Aorta (tissue), 5 donors: Measurements from ENCODE around the gene EHD4. TPM values are rescaled to one million over a fixed set of nuclear protein-coding genes. Genes with fewer than 3 reads are reported as not detected.

Experiments used
- ATAC-seq: fragments of 200-7000 bp; cut with Tn5 transposase; one replicate; pipeline ENCODE4 v1.9.1; 2022; ENCODE audit warnings: moderate library complexity; ENCODE audit not compliant: low FRiP score
- DNase-seq, 2 donors: peaks; one replicate each; pipeline ENCODE4 v3.0.0-alpha.2; 2020
- H3K27ac ChIP-seq, 2 donors: one replicate each; pipeline ENCODE4 v1.5.1; 2013; ENCODE audit warnings: low read length in 2 of 2, mild to moderate bottlenecking in 2 of 2, moderate library complexity in 2 of 2, control low read depth in 1 of 2, inconsistent platforms in 1 of 2, low read depth in 1 of 2
- H3K27me3 ChIP-seq, 2 donors: one replicate each; pipeline ENCODE4 v1.6.1; 2013; ENCODE audit warnings: control low read depth in 1 of 2, low read length in 1 of 2, mild to moderate bottlenecking in 1 of 2, moderate library complexity in 1 of 2; ENCODE audit not compliant: insufficient read depth in 2 of 2, control insufficient read depth in 1 of 2
- H3K36me3 ChIP-seq, 2 donors: one replicate each; pipeline ENCODE4 v1.6.1; 2013; ENCODE audit warnings: control low read depth in 1 of 2, low read length in 1 of 2, mild to moderate bottlenecking in 1 of 2; ENCODE audit not compliant: insufficient read depth in 2 of 2, control insufficient read depth in 1 of 2
- H3K4me1 ChIP-seq, 2 donors: one replicate each; pipeline ENCODE4 v1.6.1; 2013; ENCODE audit warnings: low read length in 2 of 2, control low read depth in 1 of 2, mild to moderate bottlenecking in 1 of 2, moderate library complexity in 1 of 2; ENCODE audit not compliant: insufficient read depth in 2 of 2, control insufficient read depth in 1 of 2
- H3K4me3 ChIP-seq, 2 donors: one replicate each; pipeline ENCODE4 v1.5.1; 2013; ENCODE audit warnings: low read length in 2 of 2, control low read depth in 1 of 2, mild to moderate bottlenecking in 1 of 2
- H3K9me3 ChIP-seq: one replicate; pipeline ENCODE4 v1.6.1; 2013; ENCODE audit warnings: mild to moderate bottlenecking, low read length; ENCODE audit not compliant: control insufficient read depth
- WGBS, 2 donors: extraction: QIAGEN DNeasy Blood & Tissue Kit; methylation state at CpG; one replicate each; pipeline ENCODE4 v1.1.7; 2013; 5-methylcytosine and 5-hydroxymethylcytosine counted together
- intact Hi-C, 2 donors: fragments of 100-400 bp; cut with DNase I; formaldehyde crosslinking; loops; one replicate each; pipeline versions ENCODE4 v1.14.2 to v1.15.0; 2022
- polyA plus RNA-seq, 2 donors: library from polyadenylated mRNA; stranded (reverse); fragments of 200-250 nt; gene quantifications; one replicate each; pipeline ENCODE4 v1.2.3, GENCODE V29; 2013
- total RNA-seq, 2 donors: library from RNA; stranded (reverse); fragmentation: NEBNext Ultra II Directional; extraction: Animal tissue kit (Norgen Biotek cat#: 25700); gene quantifications; one replicate each; pipeline ENCODE4 v1.2.1, GENCODE V29; 2021
- donor health status: healthy with polysubstance abuse.
- donor health status: Bipolar disorder and iron deficiency.
- donor health status: DM: no; HTN: no; CAD: no.
- donor health status: DM: no; HTN: no; CAD: no.
- donor health status: DM: yes; HTN: yes; CAD: no.

Gene EHD4
- total and polyA plus RNA-seq, 4 donors, result 11.4 to 56.6 (median 30.0) TPM

DNA sequence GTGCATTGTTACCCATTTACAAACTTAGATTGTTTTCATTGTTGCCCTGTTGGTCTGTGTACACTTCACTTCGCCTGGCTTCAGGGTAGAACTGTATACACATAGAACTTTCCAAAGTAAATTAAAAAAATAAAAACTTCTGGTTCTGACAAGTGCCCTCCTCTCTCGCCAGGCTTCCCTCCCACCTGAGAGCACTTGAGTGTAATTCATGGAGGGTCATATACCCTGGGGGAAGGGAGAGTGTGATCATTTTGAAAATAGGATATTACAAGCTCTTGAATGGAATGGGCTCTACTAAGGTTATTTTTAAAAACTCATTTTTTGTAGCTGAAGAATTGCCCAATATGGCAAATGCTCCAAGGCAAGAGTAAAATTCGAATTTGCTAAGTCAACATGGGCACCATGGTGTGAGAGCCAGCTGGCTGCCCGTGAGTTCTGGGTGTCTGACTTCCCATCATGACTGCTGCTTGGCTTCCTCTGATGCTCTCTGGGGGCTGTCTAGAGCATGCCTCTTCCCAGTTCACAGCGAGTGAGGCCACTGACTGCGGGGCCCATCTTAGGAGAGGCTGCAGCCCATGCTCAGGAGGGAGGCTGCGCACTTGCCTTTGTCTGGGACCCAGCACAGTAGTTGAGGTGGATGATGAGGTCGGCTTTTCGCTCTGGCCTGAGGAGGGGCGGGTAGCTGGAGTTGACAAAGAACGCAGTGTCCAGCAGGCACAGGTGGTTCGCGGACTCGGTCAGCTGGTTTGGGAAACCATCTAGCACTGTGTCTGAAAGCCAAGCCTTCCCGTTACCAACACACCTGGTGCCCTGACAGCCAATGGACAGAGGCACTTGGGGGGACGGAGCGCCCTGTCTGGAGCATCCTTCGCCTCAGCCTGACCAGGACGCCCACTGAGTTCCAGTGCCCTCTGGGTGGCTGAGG lies 13.1 kb upstream of the EHD4 start:
- ATAC-seq (peak; percentile 49), DNase-seq (peak in 1 of 2 donors; percentile 61)
- Histone ChIP-seq H3K27me3 (no peaks in the 10 kb centered on the region), H3K9me3 (no peaks in the 10 kb centered on the region), H3K27ac (peak overlapping the region in 1 of 2 donors; percentile 7), H3K4me3 (no peak overlapping the region), H3K36me3 (no peaks in the 10 kb centered on the region), H3K4me1 (peaks cover 0 to 2% of the 10 kb centered on the region in 2 donors)
- 68% methylated on average over 19 of the region's 19 CpGs for WGBS, 2 donors
- intact Hi-C loops, result loop anchor here in 1 of 2 donors (10.0 kb wide), 1 partner anchor 149 kb away; no protein-coding TSS in a partner anchor

DNA sequence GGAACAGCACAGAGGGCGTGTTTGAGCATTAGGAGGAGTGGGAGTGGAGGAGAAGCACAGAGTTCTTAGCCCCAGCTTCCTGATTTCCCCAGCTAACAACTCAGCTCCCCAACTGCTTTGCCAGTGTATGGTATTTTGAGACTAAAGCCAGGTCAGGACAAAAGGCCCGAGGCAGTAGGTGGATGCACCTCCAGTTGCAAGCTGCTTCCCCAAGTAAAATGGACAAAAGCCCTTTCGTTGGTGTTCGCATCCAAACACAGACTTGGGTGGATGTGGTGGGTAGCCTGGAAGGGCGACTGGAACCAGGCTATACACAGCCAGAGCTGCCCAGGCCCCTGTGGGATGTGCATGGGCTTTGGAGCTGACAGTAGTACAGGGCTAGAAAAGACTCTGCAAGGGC lies 12.3 kb upstream of the EHD4 start:
- no peaks in the 10 kb centered on the region for H3K27me3 ChIP-seq
- intact Hi-C loops, result loop anchor here in 1 of 2 donors (10.0 kb wide), 1 partner anchor 150 kb away; no protein-coding TSS in a partner anchor
- H3K27ac ChIP-seq, result no peak overlapping the region
- 93 to 98% methylated on average over 5 of the region's 5 CpGs for WGBS, 2 donors
- peaks cover 0 to 2% of the 10 kb centered on the region in 2 donors for H3K4me1 ChIP-seq
- DNase-seq, result no peak
- H3K36me3 ChIP-seq, result no peaks in the 10 kb centered on the region
- no peak overlapping the region for H3K4me3 ChIP-seq
- ATAC-seq, result no peak
- H3K9me3 ChIP-seq, result no peaks in the 10 kb centered on the region

DNA sequence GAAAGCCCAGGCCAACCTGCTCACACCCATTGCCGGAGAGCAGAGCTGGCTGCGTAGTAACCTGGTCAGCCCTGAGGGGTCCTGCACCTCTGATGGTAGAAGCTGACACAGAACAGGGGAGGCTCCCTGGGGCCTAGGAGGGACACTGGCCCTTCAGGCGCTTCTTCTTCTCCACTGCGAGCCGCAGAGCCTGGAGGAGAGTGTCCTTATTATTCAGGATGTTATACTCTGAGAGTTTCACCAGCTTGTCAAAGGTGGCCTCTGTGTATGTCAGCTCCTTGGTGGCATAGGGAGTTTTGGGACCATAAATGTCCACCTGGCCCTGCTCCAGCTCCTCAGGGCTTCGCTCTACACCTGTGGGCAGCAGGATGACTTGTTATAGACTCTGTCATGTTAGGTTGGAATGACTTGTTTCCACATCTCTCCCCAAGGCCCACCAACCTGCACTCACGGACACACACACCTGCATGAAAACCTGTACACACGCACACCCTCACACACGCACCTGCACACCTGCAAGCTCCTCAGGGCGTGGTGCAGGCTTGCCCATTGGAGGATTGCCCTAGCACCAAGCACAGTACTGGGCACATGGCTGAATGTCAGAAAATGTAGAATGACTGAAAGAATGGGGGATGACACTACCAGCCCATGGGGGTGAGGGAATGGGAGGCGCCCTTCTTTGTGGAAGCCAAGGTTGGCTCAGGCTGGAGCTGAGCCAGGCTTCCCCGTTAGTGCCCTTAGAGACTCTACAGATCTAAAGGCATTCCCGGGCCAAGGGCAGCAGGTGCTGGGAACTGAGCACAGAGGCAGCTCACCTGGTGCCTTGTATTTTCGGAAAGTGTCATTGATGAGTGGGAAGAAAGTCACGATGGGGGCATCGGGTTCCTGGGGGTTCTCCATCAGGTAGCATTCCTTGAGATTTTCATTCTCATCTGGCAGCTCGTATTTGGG lies 11.5 kb upstream of the EHD4 start:
- Histone ChIP-seq H3K4me1 (peaks cover 0 to 2% of the 10 kb centered on the region in 2 donors), H3K27ac (no peak overlapping the region), H3K36me3 (no peaks in the 10 kb centered on the region), H3K9me3 (no peaks in the 10 kb centered on the region), H3K27me3 (no peaks in the 10 kb centered on the region), H3K4me3 (no peak overlapping the region)
- WGBS, 2 donors, result 97 to 99% methylated on average over 17 of the region's 17 CpGs
- intact Hi-C loops, result loop anchor here in 1 of 2 donors (10.0 kb wide), 1 partner anchor 151 kb away; no protein-coding TSS in a partner anchor
- ATAC-seq (no peak), DNase-seq (peak in 1 of 2 donors; percentile 31)

DNA sequence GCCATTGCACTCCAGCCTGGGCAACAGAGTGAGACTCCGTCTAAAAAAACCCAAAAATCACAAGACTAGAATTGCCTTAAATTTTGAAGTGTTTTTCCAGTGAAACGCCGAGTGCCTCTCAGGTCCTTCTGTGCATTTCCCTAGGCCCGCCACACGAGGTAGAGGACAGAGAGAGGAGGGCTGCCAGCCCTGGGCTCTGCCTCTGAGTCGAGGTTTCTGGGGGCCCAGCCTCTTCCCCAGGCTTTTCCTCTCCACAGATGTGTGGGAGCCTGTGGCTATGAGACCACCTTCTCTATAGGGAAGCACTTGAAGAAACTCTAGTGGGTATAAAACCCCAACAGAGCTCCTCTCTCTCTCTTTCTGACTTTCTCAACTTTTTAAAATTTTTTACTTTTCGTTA lies 10.9 kb upstream of the EHD4 start:
- no peak for DNase-seq
- peaks cover 0 to 2% of the 10 kb centered on the region in 2 donors for H3K4me1 ChIP-seq
- no peak for ATAC-seq
- H3K27ac ChIP-seq, result no peak overlapping the region
- WGBS, 2 donors, result 80 to 89% methylated on average over 7 of the region's 7 CpGs
- no peaks in the 10 kb centered on the region for H3K36me3 ChIP-seq
- intact Hi-C loops, result loop anchor here in 1 of 2 donors (10.0 kb wide), 1 partner anchor 152 kb away; no protein-coding TSS in a partner anchor
- H3K27me3 ChIP-seq, result no peaks in the 10 kb centered on the region
- no peaks in the 10 kb centered on the region for H3K9me3 ChIP-seq
- H3K4me3 ChIP-seq, result no peak overlapping the region

DNA sequence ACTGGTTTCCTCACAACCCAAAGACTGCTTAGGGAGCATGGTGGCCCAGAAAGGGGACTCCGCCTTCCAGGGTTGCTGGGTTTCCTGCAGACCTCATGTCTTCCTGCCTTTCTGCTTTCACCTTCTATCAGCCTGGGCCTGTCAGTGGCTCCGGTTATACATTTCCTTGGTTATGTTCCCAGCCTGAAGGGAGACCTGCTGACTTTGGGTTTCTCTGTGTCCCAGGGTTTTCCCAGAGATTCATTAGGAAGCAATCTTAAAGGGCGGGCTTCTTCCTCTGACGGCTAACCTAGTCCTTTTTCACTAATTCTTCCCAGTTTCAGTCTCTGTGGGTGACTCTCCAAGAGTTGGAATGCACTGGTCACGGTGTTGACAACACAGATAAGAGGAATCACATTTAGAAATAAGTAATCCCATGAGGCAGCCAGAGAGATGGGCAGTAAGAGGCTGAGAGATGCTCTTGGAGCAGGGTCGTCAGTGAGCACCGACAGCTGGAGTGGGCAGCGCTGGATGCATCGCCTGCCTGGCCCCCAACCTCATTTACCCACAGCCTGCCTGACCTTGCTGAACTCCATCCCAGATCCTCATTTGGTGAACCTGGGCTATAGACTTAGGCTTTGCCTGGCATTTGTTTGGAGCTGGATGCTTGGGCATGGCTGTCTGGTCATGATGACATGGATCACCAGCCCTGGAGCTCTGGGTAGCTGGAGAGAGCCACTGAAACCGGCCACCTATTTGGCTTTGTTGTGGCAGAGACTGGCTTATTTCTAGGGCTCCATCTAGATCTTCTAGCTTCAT lies 10.0 kb upstream of the EHD4 start:
- ATAC-seq, result no peak
- H3K4me1 ChIP-seq, result peaks cover 0 to 2% of the 10 kb centered on the region in 2 donors
- no peak for DNase-seq
- H3K36me3 ChIP-seq, result no peaks in the 10 kb centered on the region
- H3K27me3 ChIP-seq, result no peaks in the 10 kb centered on the region
- no peak overlapping the region for H3K4me3 ChIP-seq
- whole genome bisulfite sequencing, 2 donors, result 89 to 92% methylated on average over 10 of the region's 10 CpGs
- intact Hi-C loops, result loop anchor here in 1 of 2 donors (10.0 kb wide), 1 partner anchor 152 kb away; no protein-coding TSS in a partner anchor
- H3K9me3 ChIP-seq, result no peaks in the 10 kb centered on the region
- no peak overlapping the region for H3K27ac ChIP-seq

DNA sequence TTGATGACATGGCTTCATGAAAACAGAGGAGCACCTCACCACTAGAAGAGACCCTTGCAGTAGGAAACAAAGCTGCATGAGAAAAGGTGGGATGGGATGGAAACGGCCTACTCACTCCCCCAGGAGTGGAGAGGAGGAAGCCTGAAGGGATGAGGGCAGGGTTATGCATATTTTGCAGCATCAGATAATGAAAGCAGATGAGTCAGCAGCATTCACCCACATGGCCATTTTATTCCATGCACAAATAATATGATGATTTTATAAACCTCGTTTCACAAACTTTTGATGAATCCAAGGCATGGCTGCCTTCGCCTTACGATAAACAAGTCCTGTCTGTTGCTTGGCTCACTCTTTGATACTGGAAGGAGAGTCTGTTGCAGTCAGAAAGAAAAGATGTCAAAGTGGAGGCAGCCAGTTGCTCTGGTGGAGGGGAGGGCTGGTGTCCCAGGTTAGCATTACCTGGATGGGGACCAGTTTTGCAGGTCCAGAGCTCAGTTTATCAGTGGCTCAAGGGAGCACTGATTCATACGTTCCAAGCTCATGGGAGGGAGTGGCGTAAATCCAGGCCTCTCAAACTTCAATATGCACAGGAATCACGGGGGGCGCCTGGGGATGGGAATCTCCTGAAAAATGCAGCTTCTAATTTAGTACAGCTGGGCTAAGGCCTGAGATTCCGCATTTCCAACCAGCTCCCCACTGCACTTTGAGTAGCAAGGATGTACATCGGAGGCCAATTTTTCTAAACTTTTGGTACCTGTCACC lies 9.2 kb upstream of the EHD4 start:
- Histone ChIP-seq H3K36me3 (no peaks in the 10 kb centered on the region), H3K27me3 (no peaks in the 10 kb centered on the region), H3K4me3 (no peak overlapping the region), H3K27ac (no peak overlapping the region), H3K9me3 (no peaks in the 10 kb centered on the region), H3K4me1 (peaks cover 0 to 2% of the 10 kb centered on the region in 2 donors)
- intact Hi-C loops, result loop anchor here in 1 of 2 donors (10.0 kb wide), 1 partner anchor 153 kb away; no protein-coding TSS in a partner anchor
- ATAC-seq (no peak), DNase-seq (no peak)
- WGBS, 2 donors, result 95 to 96% methylated on average over 10 of the region's 10 CpGs

DNA sequence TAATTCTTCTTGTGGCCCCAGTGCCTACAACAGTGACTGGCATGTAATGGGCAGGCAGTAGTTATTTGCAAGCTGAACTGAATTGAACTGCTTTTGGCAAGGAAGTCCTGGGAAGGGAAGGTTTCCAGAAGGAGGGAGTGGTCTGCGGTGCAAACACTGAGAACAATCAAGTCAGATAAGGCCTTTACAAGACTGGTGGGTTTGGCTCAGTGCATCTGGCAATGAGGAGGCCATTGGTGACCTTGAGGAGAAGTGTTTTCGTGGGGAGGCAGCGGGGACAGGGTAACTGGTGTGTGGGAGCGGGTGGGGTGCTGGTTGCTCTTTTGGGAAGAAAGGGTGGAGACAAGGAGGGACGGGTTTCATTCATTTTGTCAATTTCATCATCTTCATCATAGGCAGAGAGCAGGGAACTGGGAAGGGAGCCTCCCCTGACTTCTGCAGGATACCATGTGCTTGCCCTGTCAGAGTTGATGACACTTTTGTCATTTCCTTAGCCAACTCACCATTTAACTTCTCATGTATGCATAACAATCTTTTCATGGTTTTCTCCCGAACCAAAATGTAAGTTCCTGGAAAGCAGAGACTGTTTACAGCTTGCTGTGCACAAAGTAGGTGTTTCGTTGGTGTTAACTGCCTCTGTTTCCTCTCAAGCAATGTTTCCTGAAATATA lies 8.4 kb upstream of the EHD4 start:
- H3K4me1 ChIP-seq, result peaks cover 0 to 2% of the 10 kb centered on the region in 2 donors
- intact Hi-C loops, result loop anchor here in 1 of 2 donors (10.0 kb wide), 1 partner anchor 154 kb away; no protein-coding TSS in a partner anchor
- H3K4me3 ChIP-seq, result no peak overlapping the region
- H3K9me3 ChIP-seq, result no peaks in the 10 kb centered on the region
- no peak for ATAC-seq
- H3K27me3 ChIP-seq, result no peaks in the 10 kb centered on the region
- no peaks in the 10 kb centered on the region for H3K36me3 ChIP-seq
- DNase-seq, result no peak
- WGBS, 2 donors, result 75 to 79% methylated on average over 7 of the region's 7 CpGs
- H3K27ac ChIP-seq, result no peak overlapping the region
